Natural killer cell (primary cell): ENCODE data around the gene RGP1. TPM values are rescaled to one million over a fixed set of nuclear protein-coding genes. Genes with fewer than 3 reads are reported as not detected.

Source experiments
- ATAC-seq, 3 donors: fragments of 150-1000 bp in 2 of 3; fragments of 200-7000 bp in 1 of 3; cut with Tn5 transposase; 1 replicate in 1 of 3; 2 replicates in 2 of 3; pipeline ENCODE4 v1.10.0; 2021; ENCODE audit warnings: mild to moderate bottlenecking in 2 of 3, moderate library complexity in 2 of 3
- DNase-seq, 2 donors: peaks; one replicate each; pipeline versions ENCODE4 v3.0.0 to v3.0.0-alpha.2; 2013 to 2021; ENCODE audit warnings: mixed read lengths in 1 of 2
- H3K27ac ChIP-seq: one replicate; pipeline ENCODE4 v1.5.1; 2013; ENCODE audit warnings: mild to moderate bottlenecking, low read length
- H3K27me3 ChIP-seq: one replicate; pipeline ENCODE4 v1.6.1; 2013; ENCODE audit warnings: low read length; ENCODE audit not compliant: control insufficient read depth, insufficient read depth
- H3K36me3 ChIP-seq: one replicate; pipeline ENCODE4 v1.6.1; 2013; ENCODE audit warnings: low read length; ENCODE audit not compliant: control insufficient read depth, insufficient read depth
- H3K4me1 ChIP-seq: one replicate; pipeline ENCODE4 v1.6.1; 2013; ENCODE audit warnings: low read length; ENCODE audit not compliant: control insufficient read depth, insufficient read depth
- H3K4me3 ChIP-seq: one replicate; pipeline ENCODE4 v1.5.1; 2013; ENCODE audit warnings: low read length
- H3K9me3 ChIP-seq: one replicate; pipeline ENCODE4 v1.6.1; 2013; ENCODE audit warnings: low read length; ENCODE audit not compliant: control insufficient read depth, insufficient read depth
- H3K27ac Mint-ChIP-seq, 2 donors: one replicate each; pipeline ENCODE4 v1.8.0; 2022; ENCODE audit warnings: mild to moderate bottlenecking in 2 of 2, mixed read lengths in 2 of 2, moderate library complexity in 1 of 2
- H3K27me3 Mint-ChIP-seq, 2 donors: one replicate each; pipeline ENCODE4 v1.8.0; 2022; ENCODE audit warnings: low read depth in 2 of 2, mixed read lengths in 2 of 2
- H3K36me3 Mint-ChIP-seq: one replicate; pipeline ENCODE4 v1.8.0; 2022; ENCODE audit warnings: mixed read lengths
- H3K4me1 Mint-ChIP-seq, 2 donors: one replicate each; pipeline ENCODE4 v1.8.0; 2022; ENCODE audit warnings: mixed read lengths in 2 of 2
- H3K4me3 Mint-ChIP-seq: one replicate; pipeline ENCODE4 v1.8.0; 2022; ENCODE audit warnings: mild to moderate bottlenecking, moderate library complexity, mixed read lengths
- H3K9me3 Mint-ChIP-seq, 2 donors: one replicate each; pipeline ENCODE4 v1.8.0; 2022; ENCODE audit warnings: mixed read lengths in 2 of 2
- CTCF ChIP-seq: fragments of 200-600 bp; IDR thresholded peaks from one replicate; pipeline ENCODE4 v1.8.0; 2022; ENCODE audit warnings: antibody characterized with exemption
- WGBS: methylation state at CpG from one replicate; pipeline ENCODE4 v1.1.7; 2013; ENCODE audit warnings: missing lambda C conversion rate; ENCODE audit not compliant: insufficient coverage; 5-methylcytosine and 5-hydroxymethylcytosine counted together
- intact Hi-C: fragments of 100-400 bp; cut with micrococcal nuclease; formaldehyde crosslinking; loops from one replicate; pipeline ENCODE4 v1.14.2; 2022
- total RNA-seq, 4 donors: library from RNA; stranded (reverse); fragments of 120-200 nt in 1 of 4; gene quantifications; one replicate each; pipeline versions ENCODE4 v1.2.3 to v1.2.4, GENCODE V29; 2013 to 2022

Gene RGP1
- total RNA-seq, 3 donors from 2014 or later (not counting 1 experiment from before 2014, with no cell fraction given), result 22.3 to 26.4 (median 23.3) TPM

- Histone ChIP-seq H3K4me1 (peaks cover 56% of the 10 kb centered on the region), H3K4me3 (peak overlapping the region; percentile 88), H3K9me3 (no peaks in the 10 kb centered on the region), H3K27me3 (no peaks in the 10 kb centered on the region), H3K27ac (peak overlapping the region; percentile 95), H3K36me3 (peaks cover 15% of the 10 kb centered on the region)
- WGBS, result under 1% methylated on average over 47 of the region's 47 CpGs
- no peak for TF ChIP-seq CTCF
- no peaks in the 10 kb centered on the region for H3K36me3 Mint-ChIP-seq
- peaks cover 16 to 25% of the 10 kb centered on the region in 2 donors for H3K4me1 Mint-ChIP-seq
- H3K4me3 Mint-ChIP-seq, result no peak overlapping the region
- ATAC-seq (no peak), DNase-seq (no peak)
- H3K27ac Mint-ChIP-seq, result no peak overlapping the region
- no peaks in the 10 kb centered on the region for H3K9me3 Mint-ChIP-seq
- no peaks in the 10 kb centered on the region for H3K27me3 Mint-ChIP-seq
- intact Hi-C loops, result loop anchor here (1.0 to 5.0 kb wide), 8 partner anchors 18 to 635 kb away; partner anchors contain the start of genes CCDC107, CD72, GBA2 and HINT2
Observed at GRCh38 chr9:35731415-35732184, 17.5 kb upstream of the RGP1 start.

GRCh38 chr9:35732185-35732799 lies 16.8 kb upstream of the RGP1 start, which contains the start of the genes CREB3 and TLN1:
CREB3 (plus strand) TSS chr9:35732666; CDS start chr9:35732773, 107 bp downstream.
TLN1 (minus strand) TSS chr9:35732195; CDS start chr9:35725694, 6,501 bp downstream.
- no peaks in the 10 kb centered on the region for H3K27me3 Mint-ChIP-seq
- Histone ChIP-seq H3K9me3 (no peaks in the 10 kb centered on the region), H3K27ac (peak within 1 kb of the TSS; percentile 95), H3K27me3 (no peaks in the 10 kb centered on the region), H3K36me3 (peaks cover 22% of the 10 kb centered on the region), H3K4me1 (peaks cover 49% of the 10 kb centered on the region), H3K4me3 (peak within 1 kb of the TSS; percentile 88)
- no peak within 1 kb of the TSS for H3K4me3 Mint-ChIP-seq
- intact Hi-C loops, result loop anchor here (1.0 to 5.0 kb wide), 8 partner anchors 17 to 636 kb away; partner anchors contain the start of genes CCDC107, CD72, GBA2 and HINT2
- DNase-seq (peak; percentile 84 to 97), ATAC-seq (peak; percentile 84 to 94 (median 86))
- no peaks in the 10 kb centered on the region for H3K36me3 Mint-ChIP-seq
- no peak for TF ChIP-seq CTCF
- under 1% methylated on average over 49 of the region's 49 CpGs for WGBS
- peaks cover 16 to 25% of the 10 kb centered on the region in 2 donors for H3K4me1 Mint-ChIP-seq
- no peak within 1 kb of the TSS for H3K27ac Mint-ChIP-seq
- H3K9me3 Mint-ChIP-seq, result no peaks in the 10 kb centered on the region

GRCh38 chr9:35732800-35733541 lies 16.1 kb upstream of the RGP1 start:
- Histone ChIP-seq H3K4me3 (peak overlapping the region; percentile 88), H3K9me3 (no peaks in the 10 kb centered on the region), H3K27ac (peak overlapping the region; percentile 95), H3K4me1 (peaks cover 43% of the 10 kb centered on the region), H3K36me3 (peaks cover 29% of the 10 kb centered on the region), H3K27me3 (no peaks in the 10 kb centered on the region)
- peak in 1 of 2 donors; percentile 54 for DNase-seq
- H3K27ac Mint-ChIP-seq, result no peak overlapping the region
- H3K36me3 Mint-ChIP-seq, result no peaks in the 10 kb centered on the region
- WGBS, result 3% methylated on average over 12 of the region's 14 CpGs
- TF ChIP-seq CTCF, result no peak
- peaks cover 16 to 25% of the 10 kb centered on the region in 2 donors for H3K4me1 Mint-ChIP-seq
- no peaks in the 10 kb centered on the region for H3K27me3 Mint-ChIP-seq
- no peak overlapping the region for H3K4me3 Mint-ChIP-seq
- ATAC-seq, result no peak
- no peaks in the 10 kb centered on the region for H3K9me3 Mint-ChIP-seq
- intact Hi-C loops, result loop anchor here (1.0 to 5.0 kb wide), 8 partner anchors 16 to 637 kb away; partner anchors contain the start of genes CCDC107, CD72, GBA2 and HINT2
